ENCODE results near the gene SHISA3. TPM values are rescaled to one million over a fixed set of nuclear protein-coding genes. Genes with fewer than 3 reads are reported as not detected.

SHISA3 gene
- total and polyA plus RNA-seq, 2 of the 13 experiments (the other 11 are each of a cell fraction or from before 2014, with no cell fraction given), result not detected

- BruUV-seq (replicated peaks), result no TSS peak
- Histone ChIP-seq H3K4me3 (replicated peaks in 1 of 3; ENCODE audit: insufficient read depth in 1 of 3, low read depth in 2 of 3, low read length in 3 of 3) (no peak overlapping the region), H3K36me3 (replicated peaks in 1 of 2; ENCODE audit: control insufficient read depth in 1 of 2, insufficient read depth in 2 of 2, low read length in 2 of 2) (no peaks in the 10 kb centered on the region), H3K9ac (ENCODE audit: insufficient read depth, low read depth, low read length) (no peak overlapping the region), H3K79me2 (ENCODE audit: insufficient read depth, low read length) (no peaks in the 10 kb centered on the region), H4K20me1 (ENCODE audit: insufficient read depth, low read length) (no peaks in the 10 kb centered on the region), H3K9me3 (ENCODE audit: low read length) (no peaks in the 10 kb centered on the region), H3K27me3 (ENCODE audit: control insufficient read depth in 1 of 2, insufficient read depth in 2 of 2, low read length in 2 of 2) (no peaks in the 10 kb centered on the region), H3K4me1 (ENCODE audit: insufficient read depth, low read length) (no peaks in the 10 kb centered on the region), H2AFZ (ENCODE audit: low read length) (no peak overlapping the region), H3K27ac (ENCODE audit: extremely low read length, insufficient read depth, low read length) (no peak overlapping the region), H3K4me2 (ENCODE audit: low read depth, low read length) (no peak overlapping the region)
- no peak for DNase-seq (ENCODE audit: low spot score)
- ATAC-seq, result no peak
- in situ Hi-C loops (cut with HindIII; ENCODE audit: extremely low pct_ligation_motif_present, low pct_unique_long_range_greater_than_20kb), result no loop called here
- 0% methylated on average over 3 of the region's 3 CpGs for WGBS (ENCODE audit: low lambda C conversion rate)
- no peak for FAIRE-seq
- intact Hi-C loops (cut with micrococcal nuclease; ENCODE audit: unreplicated experiment), result no loop called here
- ChIA-PET CTCF (ENCODE audit: low intra/inter-chr PET ratio, low total read pairs) (no interaction called here), POLR2A (no interaction called here)
- TF ChIP-seq ZNF766 (CRISPR knock-in tag; IDR thresholded peaks at IDR 0.05; ENCODE audit: borderline replicate concordance) (no peak), NBN (conservative IDR thresholded peaks at IDR 0.05) (no peak), ZNF101 (CRISPR knock-in tag; IDR thresholded peaks at IDR 0.05; ENCODE audit: borderline replicate concordance, low read depth) (no peak), E2F5 (CRISPR knock-in tag; conservative IDR thresholded peaks at IDR 0.05) (no peak), HMGXB3 (CRISPR knock-in tag; IDR thresholded peaks at IDR 0.05; ENCODE audit: borderline replicate concordance) (no peak), ZNF7 (CRISPR knock-in tag; IDR thresholded peaks at IDR 0.05) (no peak), ZFP62 (CRISPR knock-in tag; IDR thresholded peaks at IDR 0.05) (no peak), SUZ12 (IDR thresholded peaks at IDR 0.05; ENCODE audit: low read depth, low read length) (no peak), ZSCAN9 (CRISPR knock-in tag; IDR thresholded peaks at IDR 0.05; ENCODE audit: borderline replicate concordance) (no peak), TBX3 (IDR thresholded peaks at IDR 0.05; ENCODE audit: borderline replicate concordance) (no peak), FIP1L1 (IDR thresholded peaks at IDR 0.05; ENCODE audit: borderline replicate concordance, insufficient read depth, low read depth, low read length) (no peak), BORCS8-MEF2B (CRISPR knock-in tag; IDR thresholded peaks at IDR 0.05) (no peak), STAT5B (CRISPR knock-in tag; IDR thresholded peaks at IDR 0.05) (no peak), TBX2 (CRISPR knock-in tag; IDR thresholded peaks at IDR 0.05; ENCODE audit: borderline replicate concordance) (no peak)
These were observed 34.7 kb upstream of the SHISA3 start for GRCh38 chr4:42362591-42362990.

Data from HepG2 (cell line).